ENCODE data around the gene BICD1. TPM values are rescaled to one million over a fixed set of nuclear protein-coding genes. Genes with fewer than 3 reads are reported as not detected.

Gene BICD1
- total and polyA plus RNA-seq, 12 donors: 2.5 to 14.7 (median 9.2) TPM

DNA sequence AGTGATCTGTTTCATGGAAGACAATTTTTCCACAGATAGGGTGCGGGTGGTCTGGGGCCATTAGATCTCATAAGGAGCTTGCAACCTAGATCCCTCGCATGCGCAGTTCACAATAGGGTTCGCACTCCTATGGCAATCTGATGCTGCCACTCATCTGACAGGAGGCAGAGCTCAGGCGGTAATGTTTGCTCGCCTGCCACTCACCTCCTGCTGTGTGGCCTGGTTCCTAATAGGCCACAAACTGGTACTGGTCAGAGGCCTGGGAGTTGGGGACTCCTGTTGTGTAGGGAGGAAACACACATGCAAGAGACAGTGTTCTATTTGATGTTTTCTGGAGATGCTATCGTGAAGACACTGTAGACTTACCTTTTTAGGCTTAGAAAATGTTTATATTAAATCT, 215.7 kb downstream of the BICD1 start:
- ATAC-seq: no peak
- TF ChIP-seq, protein P1, sequence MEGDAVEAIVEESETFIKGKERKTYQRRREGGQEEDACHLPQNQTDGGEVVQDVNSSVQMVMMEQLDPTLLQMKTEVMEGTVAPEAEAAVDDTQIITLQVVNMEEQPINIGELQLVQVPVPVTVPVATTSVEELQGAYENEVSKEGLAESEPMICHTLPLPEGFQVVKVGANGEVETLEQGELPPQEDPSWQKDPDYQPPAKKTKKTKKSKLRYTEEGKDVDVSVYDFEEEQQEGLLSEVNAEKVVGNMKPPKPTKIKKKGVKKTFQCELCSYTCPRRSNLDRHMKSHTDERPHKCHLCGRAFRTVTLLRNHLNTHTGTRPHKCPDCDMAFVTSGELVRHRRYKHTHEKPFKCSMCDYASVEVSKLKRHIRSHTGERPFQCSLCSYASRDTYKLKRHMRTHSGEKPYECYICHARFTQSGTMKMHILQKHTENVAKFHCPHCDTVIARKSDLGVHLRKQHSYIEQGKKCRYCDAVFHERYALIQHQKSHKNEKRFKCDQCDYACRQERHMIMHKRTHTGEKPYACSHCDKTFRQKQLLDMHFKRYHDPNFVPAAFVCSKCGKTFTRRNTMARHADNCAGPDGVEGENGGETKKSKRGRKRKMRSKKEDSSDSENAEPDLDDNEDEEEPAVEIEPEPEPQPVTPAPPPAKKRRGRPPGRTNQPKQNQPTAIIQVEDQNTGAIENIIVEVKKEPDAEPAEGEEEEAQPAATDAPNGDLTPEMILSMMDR (IDR thresholded peaks at IDR 0.05): no peak
- Histone ChIP-seq H3K9me3 (peaks cover 0 to 1% (median 0%) of the 10 kb centered on the region in 11 donors), H3K4me3 (no peak overlapping the region), H3K27me3 (no peaks in the 10 kb centered on the region), H3K4me1 (peaks cover 0 to 3% (median 0%) of the 10 kb centered on the region in 9 donors), H3K27ac (no peak overlapping the region), H3K36me3 (peaks cover 0 to 3% (median 0%) of the 10 kb centered on the region in 9 donors)
- DNase-seq: no peak
- intact Hi-C loops (cut with DNase I): no loop called here
- 94 to 96% methylated on average over 7 of the region's 7 CpGs for WGBS, 2 donors

DNA sequence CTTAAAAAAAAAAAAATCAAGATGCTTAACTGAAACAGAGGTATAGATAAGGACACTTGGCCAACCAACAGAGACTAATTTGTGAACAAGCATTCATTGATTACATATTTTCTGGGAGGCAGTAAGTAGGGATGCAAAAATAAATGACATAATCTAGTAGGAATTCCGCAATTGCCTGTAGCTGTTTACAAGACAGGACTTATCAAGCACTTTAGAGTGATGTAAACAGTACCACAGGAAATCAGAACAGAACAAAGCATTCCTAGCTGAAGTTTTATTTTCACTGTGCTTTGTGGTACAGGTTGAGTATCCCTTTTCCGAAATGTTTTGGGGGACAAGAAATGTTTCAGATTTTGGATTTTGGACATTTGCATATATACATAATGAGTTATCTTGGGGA, 224.5 kb downstream of the BICD1 start:
- no peaks in the 10 kb centered on the region for H3K9me3 ChIP-seq
- TF ChIP-seq, protein P1 (IDR thresholded peaks at IDR 0.05): no peak
- H3K27me3 ChIP-seq: no peaks in the 10 kb centered on the region
- intact Hi-C loops (cut with DNase I): no loop called here
- ATAC-seq (no peak), DNase-seq (no peak)
- peaks cover 0 to 27% (median 2%) of the 10 kb centered on the region in 9 donors for H3K36me3 ChIP-seq
- no peak overlapping the region for H3K27ac ChIP-seq
- peaks cover 0 to 12% (median 4%) of the 10 kb centered on the region in 9 donors for H3K4me1 ChIP-seq
- H3K4me3 ChIP-seq: no peak overlapping the region
- WGBS, 2 donors: 77 to 84% methylated on average over 2 of the region's 2 CpGs

DNA sequence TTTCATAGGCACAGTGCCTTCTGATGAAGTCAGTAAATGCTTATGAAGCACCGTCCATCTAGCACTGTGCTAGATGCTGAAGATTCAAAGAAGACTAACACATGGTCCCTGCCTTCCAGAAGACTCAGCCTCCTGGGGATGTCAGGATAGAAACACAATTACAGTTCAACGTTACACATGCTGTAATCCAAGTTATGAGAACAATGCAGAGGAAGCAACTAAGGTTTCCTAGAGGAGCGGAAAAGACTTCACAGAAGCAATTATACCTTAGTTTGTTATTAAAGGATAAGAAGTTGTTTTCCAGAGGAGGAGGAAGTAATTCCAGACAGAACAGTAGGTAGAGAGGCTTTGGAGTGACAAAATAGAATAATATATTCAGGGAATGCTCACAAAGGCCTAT, 225.8 kb downstream of the BICD1 start:
- DNase-seq (no peak), ATAC-seq (peak in 1 of 8 donors; percentile 14)
- no peak overlapping the region for H3K4me3 ChIP-seq
- intact Hi-C loops (cut with DNase I): no loop called here
- H3K27ac ChIP-seq: no peak overlapping the region
- H3K36me3 ChIP-seq: peaks cover 0 to 34% (median 5%) of the 10 kb centered on the region in 9 donors
- H3K4me1 ChIP-seq: peaks cover 0 to 12% (median 4%) of the 10 kb centered on the region in 9 donors
- no peaks in the 10 kb centered on the region for H3K9me3 ChIP-seq
- 44 to 54% methylated on average over 3 of the region's 3 CpGs for WGBS, 2 donors
- TF ChIP-seq, protein P1 (IDR thresholded peaks at IDR 0.05): no peak
- H3K27me3 ChIP-seq: no peaks in the 10 kb centered on the region

DNA sequence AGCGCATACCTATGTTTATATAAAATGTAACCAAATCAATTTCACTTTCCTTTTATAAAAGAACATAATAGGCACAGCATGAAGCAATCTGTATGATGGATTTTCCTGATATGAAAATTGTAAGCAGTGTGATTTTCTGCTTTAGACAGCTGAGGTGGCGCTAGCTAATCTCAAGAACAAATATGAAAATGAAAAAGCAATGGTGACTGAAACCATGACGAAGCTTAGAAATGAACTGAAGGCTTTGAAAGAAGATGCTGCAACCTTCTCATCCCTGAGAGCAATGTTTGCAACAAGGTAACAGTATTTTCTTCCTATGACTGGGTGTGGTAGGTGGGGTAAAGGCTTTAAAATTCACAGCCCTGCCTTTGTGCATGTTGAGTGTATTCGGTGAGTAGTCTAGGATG, 227.7 kb downstream of the BICD1 start:
- DNase-seq (no peak), ATAC-seq (no peak)
- 95 to 98% methylated on average over 4 of the region's 4 CpGs for WGBS, 2 donors
- Histone ChIP-seq H3K27me3 (no peaks in the 10 kb centered on the region), H3K4me3 (no peak overlapping the region), H3K9me3 (no peaks in the 10 kb centered on the region), H3K4me1 (peaks cover 0 to 12% (median 4%) of the 10 kb centered on the region in 9 donors), H3K27ac (no peak overlapping the region), H3K36me3 (peaks cover 0 to 36% (median 6%) of the 10 kb centered on the region in 9 donors)
- TF ChIP-seq, protein P1 (IDR thresholded peaks at IDR 0.05): no peak
- intact Hi-C loops (cut with DNase I): no loop called here
